Measurements from ENCODE around the gene FAM53A.
"Not testable (repeated sequence)": the region's sequence is repeated elsewhere in the genome, so short reads cannot be mapped to it uniquely, and the experiment has no call there.

Gene FAM53A

DNA sequence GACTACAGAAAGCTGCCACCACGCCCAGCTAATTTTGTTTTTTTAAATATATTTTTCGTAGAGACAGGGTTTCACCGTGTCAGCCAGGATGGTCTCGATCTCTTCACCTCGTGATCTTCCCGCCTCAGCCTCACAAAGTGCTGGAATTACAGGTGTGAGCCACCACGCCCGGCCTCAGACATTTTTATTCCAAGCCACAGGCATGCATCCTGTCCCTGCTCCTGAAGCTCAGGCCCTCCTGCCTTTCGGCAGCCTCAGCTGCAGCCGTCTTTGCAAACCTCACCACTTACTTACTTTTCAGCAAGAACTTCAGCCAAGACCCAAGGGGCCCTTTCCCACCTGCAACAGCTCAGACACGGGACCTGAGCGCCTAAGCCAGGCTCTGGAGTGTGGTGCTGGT lies 26.0 kb downstream of the FAM53A start:
- no peak for DNase-seq

- DNase-seq = no peak
These were observed 27.1 kb downstream of the FAM53A start for GRCh38 chr4:1656986-1657385.

GRCh38 chr4:1656132-1656531 lies 28.0 kb downstream of the FAM53A start:
- no peak for DNase-seq

- DNase-seq = no peak
These were observed 28.4 kb downstream of the FAM53A start for GRCh38 chr4:1655676-1656075.

DNA sequence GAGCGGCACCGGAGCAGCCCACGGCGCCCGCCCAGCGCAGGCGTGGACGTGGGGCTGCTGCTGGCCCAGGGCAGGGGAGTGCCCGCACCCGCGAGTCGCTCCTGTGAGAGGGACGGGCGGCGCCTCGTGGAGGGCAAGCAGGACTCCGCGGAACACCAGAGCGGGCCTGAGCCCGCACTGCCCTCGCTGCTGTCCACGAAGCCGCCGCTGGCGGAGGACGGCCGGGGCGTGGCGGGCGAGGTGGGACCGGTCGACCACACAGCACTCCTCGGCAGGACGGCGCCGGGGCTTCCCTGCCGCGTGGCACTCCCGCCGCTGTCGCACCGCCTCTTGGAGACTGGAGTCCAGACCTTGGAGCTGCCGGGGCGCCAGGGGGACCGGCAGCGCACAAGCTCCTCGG lies 29.0 kb downstream of the FAM53A start:
- no peak for DNase-seq

GRCh38 chr4:1654216-1654955 lies 29.7 kb downstream of the FAM53A start:
- no peak for DNase-seq

DNA sequence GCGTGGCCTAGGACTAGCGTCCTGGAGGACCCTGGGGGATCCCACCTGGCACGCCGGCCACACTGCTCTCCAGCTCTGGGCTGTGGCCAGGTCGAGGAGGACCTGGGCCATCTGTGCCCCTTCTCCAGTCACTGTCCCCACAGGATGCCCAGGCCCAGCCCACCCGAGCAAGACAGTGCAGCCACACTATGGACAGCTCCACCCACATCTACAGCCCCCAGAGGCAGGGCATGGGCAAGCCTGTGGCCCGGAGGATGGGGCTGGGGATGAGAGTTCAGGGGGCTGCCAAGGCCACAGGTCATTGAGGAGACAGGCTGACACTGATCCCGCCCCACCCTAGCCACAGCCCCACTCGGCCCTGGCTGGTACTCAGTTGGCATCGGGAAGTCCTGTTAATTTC lies 30.3 kb downstream of the FAM53A start:
- no peak for DNase-seq

- no peak for DNase-seq
These were observed 32.0 kb downstream of the FAM53A start for GRCh38 chr4:1652088-1652487.

- DNase-seq = no peak
These were observed 32.5 kb downstream of the FAM53A start for GRCh38 chr4:1651609-1652008.

GRCh38 chr4:1648962-1649361 lies 35.2 kb downstream of the FAM53A start:
- DNase-seq = no peak

DNA sequence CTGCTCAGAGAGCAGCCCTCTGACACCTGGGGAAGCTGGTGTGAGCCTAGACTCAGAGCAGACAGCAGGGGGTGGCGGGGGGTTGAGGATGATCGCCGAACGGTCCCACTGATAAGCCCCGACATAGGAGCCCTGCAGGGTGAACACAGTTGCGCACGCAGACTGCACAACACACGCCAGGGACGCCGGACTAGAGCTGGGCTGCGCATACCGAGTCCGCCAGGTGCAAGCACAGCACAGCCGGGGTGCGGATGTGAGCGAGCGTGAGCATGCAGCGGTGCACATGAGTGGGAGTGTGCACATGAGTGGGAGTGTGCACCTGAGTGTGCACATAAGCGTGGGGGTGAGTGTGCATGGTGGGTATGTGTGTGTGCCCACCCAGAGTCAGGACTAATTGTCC lies 36.7 kb downstream of the FAM53A start:
- no peak for DNase-seq

GRCh38 chr4:1646690-1647089 lies 37.4 kb downstream of the FAM53A start:
- DNase-seq = no peak

- no peak for DNase-seq
These were observed 39.0 kb downstream of the FAM53A start for GRCh38 chr4:1644891-1645657.

GRCh38 chr4:1643971-1644735 lies 40.0 kb downstream of the FAM53A start:
- DNase-seq = no peak

GRCh38 chr4:1642196-1642951 lies 41.7 kb downstream of the FAM53A start:
- no peak for DNase-seq

DNA sequence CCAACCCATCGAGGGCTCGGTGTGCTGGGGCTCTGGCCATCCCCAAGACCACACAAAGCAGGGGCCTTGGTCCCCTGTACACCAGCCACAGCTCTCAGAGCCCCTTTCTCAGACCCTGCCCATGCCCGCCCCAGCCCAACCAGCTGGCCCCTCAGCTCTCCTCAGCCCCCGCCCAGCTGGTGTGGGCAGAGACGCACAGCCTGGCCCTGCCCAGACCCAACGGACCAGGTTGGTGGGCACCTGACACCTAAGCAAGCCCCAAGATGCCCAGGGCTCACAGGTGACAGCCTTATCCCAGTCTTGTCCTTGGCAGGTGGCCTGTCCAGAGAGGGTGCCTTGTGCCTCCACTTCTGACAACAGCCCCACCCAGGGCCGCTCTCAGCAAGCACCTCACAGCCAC lies 42.4 kb downstream of the FAM53A start:
- DNase-seq = no peak

DNA sequence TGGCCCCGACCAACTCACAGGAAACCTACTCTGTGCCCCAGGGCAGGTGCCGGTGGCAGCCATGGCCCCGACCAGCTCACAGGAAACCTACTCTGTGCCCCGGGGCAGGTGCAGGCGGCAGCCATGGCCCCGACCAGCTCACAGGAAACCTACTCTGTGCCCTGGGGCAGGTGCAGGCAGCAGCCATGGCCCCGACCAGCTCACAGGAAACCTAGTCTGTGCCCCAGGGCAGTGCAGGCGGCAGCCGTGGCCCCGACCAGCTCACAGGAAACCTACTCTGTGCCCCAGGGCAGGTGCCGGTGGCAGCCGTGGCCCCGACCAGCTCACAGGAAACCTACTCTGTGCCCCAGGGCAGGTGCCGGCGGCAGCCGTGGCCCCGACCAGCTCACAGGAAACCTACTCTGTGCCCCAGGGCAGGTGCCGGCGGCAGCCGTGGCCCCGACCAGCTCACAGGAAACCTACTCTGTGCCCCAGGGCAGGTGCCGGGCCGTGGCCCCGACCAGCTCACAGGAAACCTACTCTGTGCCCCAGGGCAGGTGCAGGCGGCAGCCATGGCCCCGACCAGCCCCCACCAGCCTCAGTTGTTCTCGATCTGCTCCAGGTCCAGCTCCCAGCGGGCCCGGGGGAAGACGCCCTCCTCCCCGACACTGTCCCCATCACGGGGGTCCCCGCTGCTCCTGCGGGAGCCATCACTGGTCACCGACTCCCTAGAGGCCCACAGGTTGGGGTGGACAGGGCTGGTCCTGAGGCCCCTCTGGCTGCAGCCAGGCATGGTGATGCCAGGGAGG lies 43.2 kb downstream of the FAM53A start:
- DNase-seq = not testable (repeated sequence)

DNA sequence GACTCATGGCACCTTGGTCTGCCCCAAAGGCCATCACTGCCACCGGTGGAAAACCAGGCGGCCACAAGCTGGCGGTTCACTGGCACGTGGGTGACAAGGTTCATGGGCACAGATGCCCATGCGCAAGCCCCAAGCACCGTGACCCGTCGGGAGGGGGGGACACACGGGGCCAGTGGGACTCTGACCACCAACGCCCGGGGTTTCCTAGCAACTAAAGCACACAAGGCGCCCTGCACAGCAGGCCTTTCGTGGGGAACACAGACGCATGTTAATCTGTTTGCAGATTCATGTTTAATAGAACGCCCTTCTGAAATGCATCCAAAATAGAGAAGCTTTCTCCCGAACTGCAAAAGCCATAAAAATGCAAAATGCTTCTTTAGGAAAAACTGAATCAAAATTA lies 43.9 kb downstream of the FAM53A start:
- DNase-seq = no peak

- no peak for DNase-seq
These were observed 44.7 kb downstream of the FAM53A start for GRCh38 chr4:1639299-1639868.

DNA sequence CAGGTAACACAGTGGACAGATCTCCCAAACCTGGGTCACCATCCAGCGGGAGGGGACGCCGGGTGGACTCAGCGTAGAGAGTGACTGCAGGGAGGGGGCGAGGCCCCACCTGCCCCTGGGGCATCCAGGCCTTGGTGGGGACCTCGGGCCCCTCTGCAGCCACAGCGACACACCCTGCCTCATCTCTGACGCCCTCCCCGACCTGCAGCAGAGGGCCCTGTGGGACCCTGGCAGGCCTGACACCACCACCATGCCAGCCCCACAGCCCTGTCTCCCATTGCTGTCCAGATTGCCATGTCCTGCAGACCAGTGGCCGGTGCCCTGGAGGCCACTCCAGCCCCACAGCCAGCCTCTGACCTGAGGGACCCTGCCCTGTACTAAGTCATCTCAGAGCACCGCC lies 45.2 kb downstream of the FAM53A start:
- DNase-seq = no peak

DNA sequence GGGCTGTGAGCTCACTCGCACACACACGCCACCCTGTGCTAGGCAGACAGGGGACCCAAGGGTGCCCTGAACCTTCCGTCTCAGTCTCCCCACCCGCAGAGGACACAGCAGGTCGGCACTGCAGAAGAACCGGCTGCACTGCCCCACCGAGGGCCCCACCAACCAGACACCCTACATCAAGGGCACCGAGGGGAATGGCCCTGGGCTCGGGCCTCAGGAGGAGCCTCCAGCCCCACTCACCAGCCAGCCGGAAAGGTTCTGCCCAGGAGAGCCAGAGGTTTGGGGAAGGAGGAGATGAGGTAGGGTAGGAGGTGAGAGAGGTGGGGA lies 45.9 kb downstream of the FAM53A start:
- DNase-seq = no peak
